ENCODE results near the gene TSPAN33. TPM values are rescaled to one million over a fixed set of nuclear protein-coding genes. Genes with fewer than 3 reads are reported as not detected.

TSPAN33 gene
- total RNA-seq, 2 experiments from 2014 or later = 0.48 to 0.86 TPM

GRCh38 chr7:129146237-129146979 lies 1.9 kb downstream of the TSPAN33 start:
- Mint-ChIP-seq H3K4me1 (peaks cover 10% of the 10 kb centered on the region), H3K27ac (no peak overlapping the region), H3K4me3 (no peak overlapping the region), H3K9me3 (no peaks in the 10 kb centered on the region), H3K27me3 (peaks cover 50% of the 10 kb centered on the region), H3K36me3 (ENCODE audit: low read depth) (no peaks in the 10 kb centered on the region)
- POLR2A ChIA-PET = no interaction called here
- CTCF ChIA-PET = interaction anchor here (0.9 to 1.3 kb wide), 4 partner anchors 17 to 55 kb away, joined by 3 to 4 read pairs (median 4); no protein-coding TSS in a partner anchor
- no peak for DNase-seq

DNA sequence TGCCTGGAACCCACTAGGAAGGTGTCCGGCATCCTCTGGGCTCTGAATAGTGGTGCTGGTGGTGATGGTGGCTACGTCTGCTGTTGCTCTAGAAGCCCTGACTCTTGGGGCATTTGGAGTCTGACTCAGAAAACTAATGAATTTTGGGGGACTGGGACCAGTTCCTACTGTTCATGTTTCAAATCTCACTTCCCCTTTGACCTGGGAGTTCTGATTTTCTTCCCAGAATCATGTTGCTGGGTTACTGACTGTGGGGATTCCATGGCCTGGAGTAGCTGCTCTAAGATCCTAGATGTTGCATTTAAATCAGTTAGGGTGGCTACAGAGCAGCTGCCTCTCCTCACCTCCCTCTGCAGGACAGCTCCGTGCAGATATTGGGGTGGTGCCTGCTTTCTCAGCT lies 3.2 kb downstream of the TSPAN33 start:
- Mint-ChIP-seq H3K4me1 (peaks cover 10% of the 10 kb centered on the region), H3K27me3 (peaks cover 49% of the 10 kb centered on the region), H3K4me3 (no peak overlapping the region), H3K9me3 (no peaks in the 10 kb centered on the region), H3K27ac (no peak overlapping the region), H3K36me3 (ENCODE audit: low read depth) (no peaks in the 10 kb centered on the region)
- ChIA-PET POLR2A (no interaction called here), CTCF (interaction anchor here (0.5 to 1.3 kb wide), 4 partner anchors 16 to 879 kb away, joined by 3 to 4 read pairs (median 4); no protein-coding TSS in a partner anchor)
- DNase-seq = no peak

GRCh38 chr7:129149511-129149910 lies 5.0 kb downstream of the TSPAN33 start:
- CTCF ChIA-PET = interaction anchor here (1.1 kb wide), 1 partner anchor 14 kb away, joined by 3 read pairs; no protein-coding TSS in a partner anchor
- no peaks in the 10 kb centered on the region for H3K36me3 Mint-ChIP-seq (ENCODE audit: low read depth)
- H3K27ac Mint-ChIP-seq = no peak overlapping the region
- no peaks in the 10 kb centered on the region for H3K9me3 Mint-ChIP-seq
- H3K4me3 Mint-ChIP-seq = no peak overlapping the region
- POLR2A ChIA-PET = no interaction called here
- peaks cover 4% of the 10 kb centered on the region for H3K4me1 Mint-ChIP-seq
- H3K27me3 Mint-ChIP-seq = peaks cover 36% of the 10 kb centered on the region
- no peak for DNase-seq

DNA sequence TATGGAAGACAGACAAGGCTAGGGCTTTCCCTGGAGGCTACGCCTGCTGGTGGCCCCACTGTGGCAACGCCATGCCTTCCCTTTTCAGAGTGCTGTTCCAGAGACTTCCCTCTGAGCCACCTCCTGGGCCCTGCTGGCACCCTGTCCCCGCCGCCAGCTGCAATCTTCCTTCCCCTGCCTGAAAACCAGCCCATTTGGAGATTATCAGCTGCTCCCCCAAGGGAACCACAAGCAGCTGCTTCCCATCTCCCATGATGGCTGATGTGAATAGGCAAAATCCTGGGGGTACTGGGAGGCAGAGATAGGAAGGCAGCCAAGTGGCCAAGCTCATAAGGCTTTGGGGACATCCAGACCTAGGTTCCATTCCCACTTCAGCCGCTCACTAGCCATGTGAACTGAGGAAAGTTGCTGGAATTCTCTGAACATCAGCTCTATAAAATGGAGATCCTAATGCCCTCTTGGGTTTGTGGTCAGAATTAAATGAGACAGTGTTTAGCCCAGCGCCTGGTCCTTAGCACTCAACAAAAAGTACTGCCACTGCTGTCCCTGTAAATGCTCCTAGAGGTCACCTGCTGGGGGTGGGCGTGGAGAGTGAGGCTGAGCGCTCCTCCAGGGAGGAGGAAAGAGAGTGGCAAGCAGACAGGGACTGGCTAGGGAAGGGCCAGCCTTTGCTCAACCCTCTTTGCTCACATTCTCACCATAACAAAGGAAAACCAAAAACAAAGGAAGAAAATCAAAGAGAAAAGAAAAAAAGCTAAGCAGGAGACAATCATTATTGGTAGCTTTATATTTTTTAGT lies 5.9 kb downstream of the TSPAN33 start:
- Mint-ChIP-seq H3K27ac (no peak overlapping the region), H3K9me3 (no peaks in the 10 kb centered on the region), H3K4me1 (peaks cover 4% of the 10 kb centered on the region), H3K4me3 (no peak overlapping the region), H3K36me3 (ENCODE audit: low read depth) (no peaks in the 10 kb centered on the region), H3K27me3 (peaks cover 40% of the 10 kb centered on the region)
- CTCF ChIA-PET = interaction anchor here (1.0 to 1.5 kb wide), 3 partner anchors 13 to 61 kb away, joined by 3 to 9 read pairs (median 3); no protein-coding TSS in a partner anchor
- POLR2A ChIA-PET = no interaction called here
- no peak for DNase-seq

DNA sequence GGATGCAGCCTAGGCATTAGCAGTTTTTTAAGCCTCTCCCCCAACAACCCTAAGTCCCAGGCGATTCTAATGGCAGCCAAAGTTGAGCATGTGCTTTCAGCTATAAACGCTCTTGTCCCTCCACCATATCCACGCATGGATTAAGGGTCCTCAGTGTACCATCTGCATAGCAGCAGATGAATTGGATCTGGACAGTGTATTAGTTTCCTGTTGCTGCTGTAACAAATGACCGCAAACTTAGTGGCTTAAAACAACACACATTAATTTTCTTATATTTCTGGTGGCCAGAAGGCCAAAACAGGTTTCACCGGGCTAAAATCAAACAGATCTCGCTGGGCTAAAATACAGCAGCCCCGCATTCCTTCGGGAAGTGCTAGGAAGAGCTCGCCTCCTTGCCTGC lies 13.1 kb downstream of the TSPAN33 start:
- no peaks in the 10 kb centered on the region for H3K9me3 Mint-ChIP-seq
- no peaks in the 10 kb centered on the region for H3K4me1 Mint-ChIP-seq
- POLR2A ChIA-PET = no interaction called here
- peaks cover 27% of the 10 kb centered on the region for H3K27me3 Mint-ChIP-seq
- H3K4me3 Mint-ChIP-seq = no peak overlapping the region
- no peak for DNase-seq
- H3K27ac Mint-ChIP-seq = no peak overlapping the region
- no peaks in the 10 kb centered on the region for H3K36me3 Mint-ChIP-seq (ENCODE audit: low read depth)
- CTCF ChIA-PET = interaction anchor here (1.2 to 1.5 kb wide), 2 partner anchors 9 to 60 kb away, joined by 3 to 4 read pairs; no protein-coding TSS in a partner anchor

GRCh38 chr7:129159539-129159938 lies 15.0 kb downstream of the TSPAN33 start:
- ChIA-PET POLR2A (no interaction called here), CTCF (interaction anchor here (0.9 kb wide), 1 partner anchor 139 kb away, joined by 3 read pairs; no protein-coding TSS in a partner anchor)
- Mint-ChIP-seq H3K4me1 (no peaks in the 10 kb centered on the region), H3K4me3 (no peak overlapping the region), H3K36me3 (ENCODE audit: low read depth) (no peaks in the 10 kb centered on the region), H3K9me3 (no peaks in the 10 kb centered on the region), H3K27me3 (peaks cover 22% of the 10 kb centered on the region), H3K27ac (no peak overlapping the region)
- DNase-seq = no peak

GRCh38 chr7:129160161-129160905 lies 15.8 kb downstream of the TSPAN33 start:
- H3K4me1 Mint-ChIP-seq = no peaks in the 10 kb centered on the region
- no peaks in the 10 kb centered on the region for H3K36me3 Mint-ChIP-seq (ENCODE audit: low read depth)
- ChIA-PET POLR2A (no interaction called here), CTCF (interaction anchor here (0.9 to 1.3 kb wide), 2 partner anchors 138 kb away, joined by 3 read pairs; no protein-coding TSS in a partner anchor)
- H3K9me3 Mint-ChIP-seq = no peaks in the 10 kb centered on the region
- DNase-seq = no peak
- H3K27ac Mint-ChIP-seq = no peak overlapping the region
- H3K27me3 Mint-ChIP-seq = peaks cover 22% of the 10 kb centered on the region
- no peak overlapping the region for H3K4me3 Mint-ChIP-seq

DNA sequence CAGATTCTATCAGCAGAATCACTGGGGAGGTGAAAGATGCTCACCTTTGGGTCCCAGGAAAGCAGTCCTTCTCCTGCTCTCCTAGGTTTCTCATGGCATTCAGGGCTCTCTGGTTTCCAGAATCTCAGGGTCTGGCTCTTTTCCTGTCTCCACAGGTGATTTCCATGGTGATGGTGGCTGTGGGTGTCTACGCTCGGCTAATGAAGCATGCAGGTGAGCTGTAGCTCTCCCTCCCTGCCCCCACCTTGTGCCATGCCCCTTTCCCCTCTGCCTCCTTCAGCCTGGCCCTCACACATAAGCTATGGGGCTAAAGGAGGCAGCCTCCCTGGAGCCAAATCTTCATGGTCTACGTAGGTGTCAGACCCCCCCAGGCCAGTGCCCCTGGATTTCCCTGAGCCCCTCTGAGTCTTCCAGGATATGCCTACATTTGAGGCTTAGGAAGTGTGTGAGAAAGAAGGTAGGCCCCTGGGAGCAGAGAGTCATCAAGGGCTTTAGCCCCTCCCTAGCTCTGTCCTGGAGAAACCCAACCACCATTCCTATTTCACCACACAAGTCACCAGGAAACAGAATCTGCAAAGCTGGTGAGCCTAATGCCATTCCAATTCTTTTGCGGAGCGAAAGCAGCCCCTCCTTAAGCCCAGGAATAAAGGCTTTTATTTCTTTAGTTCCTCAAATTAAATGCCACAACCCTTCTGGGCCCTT lies 17.2 kb downstream of the TSPAN33 start:
- CTCF ChIA-PET = interaction anchor here (1.3 kb wide), 1 partner anchor 136 kb away, joined by 3 read pairs; no protein-coding TSS in a partner anchor

GRCh38 chr7:129162732-129163131 lies 18.2 kb downstream of the TSPAN33 start:
- ChIA-PET POLR2A (no interaction called here), CTCF (interaction anchor here (0.7 to 4.4 kb wide), 11 partner anchors 11 to 912 kb away, joined by 3 to 46 read pairs (median 5); partner anchors contain the start of gene TSPAN33)
- Mint-ChIP-seq H3K4me1 (peaks cover 1% of the 10 kb centered on the region), H3K36me3 (ENCODE audit: low read depth) (no peaks in the 10 kb centered on the region), H3K9me3 (no peaks in the 10 kb centered on the region), H3K27ac (no peak overlapping the region), H3K4me3 (no peak overlapping the region), H3K27me3 (peaks cover 21% of the 10 kb centered on the region)
- no peak for DNase-seq

More for the DNA sequence above, 17.2 kb downstream of the TSPAN33 start:
- Mint-ChIP-seq H3K4me1 (no peaks in the 10 kb centered on the region), H3K36me3 (ENCODE audit: low read depth) (no peaks in the 10 kb centered on the region), H3K27ac (no peak overlapping the region), H3K27me3 (peaks cover 18% of the 10 kb centered on the region), H3K4me3 (no peak overlapping the region), H3K9me3 (no peaks in the 10 kb centered on the region)
- POLR2A ChIA-PET = no interaction called here
- DNase-seq = no peak

DNA sequence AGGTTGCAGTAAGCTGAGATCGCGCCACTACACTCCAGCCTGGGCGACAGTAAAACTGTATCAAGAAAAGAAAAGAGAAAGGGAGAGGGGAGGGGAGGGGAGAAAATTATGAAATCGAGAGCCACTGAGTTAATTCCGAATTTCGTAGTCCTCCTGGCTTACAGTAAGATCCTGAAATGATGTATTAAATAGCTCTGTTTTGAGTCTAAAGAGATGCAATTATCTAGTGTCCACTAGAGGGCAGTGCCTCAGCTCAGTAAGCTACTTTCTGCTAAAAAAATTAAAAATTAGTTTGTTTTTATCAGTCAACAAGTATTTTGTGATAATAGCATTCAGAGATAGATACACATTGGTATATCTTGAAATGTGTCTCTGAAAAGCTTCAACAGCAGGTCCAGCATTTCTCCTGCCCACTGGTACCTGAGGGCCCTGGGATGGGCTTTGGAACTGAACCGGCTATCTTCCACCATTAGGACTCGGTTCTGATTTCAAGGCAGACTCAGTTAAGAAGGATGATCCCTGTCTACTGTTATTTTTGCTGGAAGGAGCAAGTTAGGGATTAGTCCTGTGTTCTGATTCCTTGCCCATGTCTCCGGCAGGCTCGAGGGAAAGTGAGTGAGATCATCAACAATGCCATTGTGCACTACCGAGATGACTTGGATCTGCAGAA lies 19.5 kb downstream of the TSPAN33 start:
- Mint-ChIP-seq H3K9me3 (no peaks in the 10 kb centered on the region), H3K27me3 (peaks cover 27% of the 10 kb centered on the region), H3K36me3 (ENCODE audit: low read depth) (no peaks in the 10 kb centered on the region), H3K4me1 (peaks cover 9% of the 10 kb centered on the region), H3K4me3 (no peak overlapping the region), H3K27ac (no peak overlapping the region)
- DNase-seq = no peak
- ChIA-PET CTCF (interaction anchor here (0.7 to 4.4 kb wide), 55 partner anchors 8 to 661 kb away, joined by 3 to 46 read pairs (median 4); partner anchors contain the start of genes AHCYL2, TNPO3 and TSPAN33), POLR2A (interaction anchor here (0.8 to 1.0 kb wide), 2 partner anchors 108 to 124 kb away, joined by 3 read pairs; no protein-coding TSS in a partner anchor)

DNA sequence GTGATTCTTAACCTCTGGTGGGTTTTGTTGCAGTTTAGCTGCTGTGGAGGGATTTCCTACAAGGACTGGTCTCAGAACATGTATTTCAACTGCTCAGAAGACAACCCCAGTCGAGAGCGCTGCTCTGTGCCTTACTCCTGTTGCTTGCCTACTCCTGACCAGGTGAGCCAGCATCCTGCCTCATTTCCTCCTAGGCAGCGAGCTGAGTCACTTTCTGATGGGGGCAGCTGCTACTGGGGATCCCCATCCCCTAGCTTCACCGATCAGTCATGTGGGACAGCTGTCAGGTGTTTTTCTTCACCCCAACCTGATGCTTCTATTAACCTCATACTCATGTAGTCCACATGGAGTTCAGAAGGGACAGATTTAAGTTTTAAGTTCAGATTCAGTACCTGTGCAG lies 22.2 kb downstream of the TSPAN33 start:
- peaks cover 18% of the 10 kb centered on the region for H3K4me1 Mint-ChIP-seq
- ChIA-PET CTCF (interaction anchor here (0.8 to 4.4 kb wide), 4 partner anchors 9 to 680 kb away, joined by 3 to 46 read pairs (median 4); no protein-coding TSS in a partner anchor), POLR2A (interaction anchor here (1.4 kb wide), 1 partner anchor 112 kb away, joined by 5 read pairs; the partner anchor contains the start of gene TNPO3)
- no peak overlapping the region for H3K4me3 Mint-ChIP-seq
- peaks cover 48% of the 10 kb centered on the region for H3K27me3 Mint-ChIP-seq
- H3K9me3 Mint-ChIP-seq = no peaks in the 10 kb centered on the region
- no peak for DNase-seq
- no peak overlapping the region for H3K27ac Mint-ChIP-seq
- H3K36me3 Mint-ChIP-seq (ENCODE audit: low read depth) = no peaks in the 10 kb centered on the region
